Measurements from ENCODE around the gene RPS6KA1.

DNA sequence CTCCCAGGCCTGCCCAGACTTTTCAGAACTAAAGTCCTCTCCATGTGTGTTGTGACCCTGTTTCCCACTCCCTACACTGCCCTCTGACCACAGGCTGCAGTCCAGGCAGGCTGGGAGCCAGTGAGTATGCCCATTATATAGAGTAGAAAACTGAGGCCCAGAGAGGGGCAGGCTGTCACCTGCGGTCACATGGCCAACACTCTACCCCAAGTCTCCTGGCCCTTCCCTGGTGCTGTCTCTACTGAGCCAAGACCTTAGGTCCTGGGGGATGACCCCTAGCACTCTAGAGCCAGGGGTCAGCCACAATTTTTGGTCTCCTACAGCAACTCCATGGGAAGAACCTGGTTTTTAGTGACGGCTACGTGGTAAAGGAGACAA, 30.8 kb downstream of the RPS6KA1 start:
- TF ChIP-seq, protein P1, sequence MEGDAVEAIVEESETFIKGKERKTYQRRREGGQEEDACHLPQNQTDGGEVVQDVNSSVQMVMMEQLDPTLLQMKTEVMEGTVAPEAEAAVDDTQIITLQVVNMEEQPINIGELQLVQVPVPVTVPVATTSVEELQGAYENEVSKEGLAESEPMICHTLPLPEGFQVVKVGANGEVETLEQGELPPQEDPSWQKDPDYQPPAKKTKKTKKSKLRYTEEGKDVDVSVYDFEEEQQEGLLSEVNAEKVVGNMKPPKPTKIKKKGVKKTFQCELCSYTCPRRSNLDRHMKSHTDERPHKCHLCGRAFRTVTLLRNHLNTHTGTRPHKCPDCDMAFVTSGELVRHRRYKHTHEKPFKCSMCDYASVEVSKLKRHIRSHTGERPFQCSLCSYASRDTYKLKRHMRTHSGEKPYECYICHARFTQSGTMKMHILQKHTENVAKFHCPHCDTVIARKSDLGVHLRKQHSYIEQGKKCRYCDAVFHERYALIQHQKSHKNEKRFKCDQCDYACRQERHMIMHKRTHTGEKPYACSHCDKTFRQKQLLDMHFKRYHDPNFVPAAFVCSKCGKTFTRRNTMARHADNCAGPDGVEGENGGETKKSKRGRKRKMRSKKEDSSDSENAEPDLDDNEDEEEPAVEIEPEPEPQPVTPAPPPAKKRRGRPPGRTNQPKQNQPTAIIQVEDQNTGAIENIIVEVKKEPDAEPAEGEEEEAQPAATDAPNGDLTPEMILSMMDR (IDR thresholded peaks at IDR 0.05; ENCODE audit: low read length), result no peak
- no peak for TF ChIP-seq EZH2 (optimal IDR thresholded peaks at IDR 0.05; ENCODE audit: low read depth, low read length)
- TF ChIP-seq EZH2phosphoT487 (IDR thresholded peaks at IDR 0.05; ENCODE audit: low read length), result no peak

Measured in MM.1S (cell line).